Smooth muscle cell (in vitro differentiated cells): Measurements from ENCODE around the gene PLEKHF1. TPM values are rescaled to one million over a fixed set of nuclear protein-coding genes. Genes with fewer than 3 reads are reported as not detected.

Experiments
- DNase-seq: peaks from one replicate; lab custom pipeline; 2025; ENCODE audit not compliant: unreplicated experiment; lab: John Stamatoyannopoulos, UW
- H2AFZ ChIP-seq: fragments of 200-600 bp; sonication (generic); 2 replicates; pipeline ENCODE4 v1.6.0; 2016; ENCODE audit warnings: antibody characterized with exemption, low read depth, mild to moderate bottlenecking
- H3F3A ChIP-seq: fragments of 200-600 bp; sonication (generic); 2 replicates; pipeline ENCODE4 v1.6.0; 2017; ENCODE audit warnings: antibody characterized with exemption, low read depth
- H3K27ac ChIP-seq: fragments of 200-600 bp; sonication (generic); 2 replicates; pipeline ENCODE4 v1.5.1; 2016; ENCODE audit warnings: low read depth, mild to moderate bottlenecking
- H3K27me3 ChIP-seq: fragments of 200-600 bp; sonication (generic); 2 replicates; pipeline ENCODE4 v1.6.1; 2016; ENCODE audit warnings: low read depth, mild to moderate bottlenecking
- H3K36me3 ChIP-seq: fragments of 200-600 bp; sonication (generic); 2 replicates; pipeline ENCODE4 v1.5.1; 2016; ENCODE audit warnings: low read depth
- H3K4me1 ChIP-seq: fragments of 200-600 bp; sonication (generic); 2 replicates; pipeline ENCODE4 v1.5.1; 2016; ENCODE audit warnings: low read depth
- H3K4me2 ChIP-seq: fragments of 200-600 bp; sonication (generic); 2 replicates; pipeline ENCODE4 v1.6.0; 2016; ENCODE audit warnings: mild to moderate bottlenecking
- H3K4me3 ChIP-seq: fragments of 200-600 bp; sonication (generic); 2 replicates; pipeline ENCODE4 v1.5.1; 2016; ENCODE audit warnings: mild to moderate bottlenecking
- H3K79me2 ChIP-seq: fragments of 200-600 bp; sonication (generic); 2 replicates; pipeline ENCODE4 v1.6.0; 2016; ENCODE audit warnings: low read depth, mild to moderate bottlenecking
- H3K9ac ChIP-seq: fragments of 200-600 bp; sonication (generic); 2 replicates; pipeline ENCODE4 v1.6.0; 2016; ENCODE audit warnings: low read depth
- H3K9me3 ChIP-seq: fragments of 200-600 bp; sonication (generic); replicated peaks from 2 replicates; pipeline ENCODE4 v1.5.1; 2016; ENCODE audit warnings: low read depth
- H4K20me1 ChIP-seq: fragments of 200-600 bp; sonication (generic); 2 replicates; pipeline ENCODE4 v1.6.0; 2016; ENCODE audit warnings: low read depth
- WGBS: methylation state at CpG from one replicate; pipeline ENCODE4 v1.1.7; 2016; ENCODE audit warnings: low lambda C conversion rate; 5-methylcytosine and 5-hydroxymethylcytosine counted together
- polyA plus RNA-seq: library from polyadenylated mRNA; unstranded; fragments of >200 nt; fragmentation: Nextera tagmentation; extraction: Ambion mirVana; gene quantifications from 2 replicates; pipeline ENCODE4 v1.2.1, GENCODE V29; 2016
- total RNA-seq: library from RNA; depleted of rRNA; stranded (reverse); fragments of >200 nt; gene quantifications from 2 replicates; pipeline ENCODE4 v1.2.3, GENCODE V29; 2014
- TF ChIP-seq, protein P1 (sequence below): fragments of 200-600 bp; sonication (generic); IDR thresholded peaks from 2 replicates; pipeline ENCODE4 v1.5.1; 2017; ENCODE audit warnings: borderline replicate concordance, mild to moderate bottlenecking, antibody characterized with exemption; ENCODE audit not compliant: insufficient read depth, poor library complexity, severe bottlenecking

PLEKHF1 gene
- total and polyA plus RNA-seq, 2 experiments from 2014 or later: 2.2 to 4.0 TPM

DNA sequence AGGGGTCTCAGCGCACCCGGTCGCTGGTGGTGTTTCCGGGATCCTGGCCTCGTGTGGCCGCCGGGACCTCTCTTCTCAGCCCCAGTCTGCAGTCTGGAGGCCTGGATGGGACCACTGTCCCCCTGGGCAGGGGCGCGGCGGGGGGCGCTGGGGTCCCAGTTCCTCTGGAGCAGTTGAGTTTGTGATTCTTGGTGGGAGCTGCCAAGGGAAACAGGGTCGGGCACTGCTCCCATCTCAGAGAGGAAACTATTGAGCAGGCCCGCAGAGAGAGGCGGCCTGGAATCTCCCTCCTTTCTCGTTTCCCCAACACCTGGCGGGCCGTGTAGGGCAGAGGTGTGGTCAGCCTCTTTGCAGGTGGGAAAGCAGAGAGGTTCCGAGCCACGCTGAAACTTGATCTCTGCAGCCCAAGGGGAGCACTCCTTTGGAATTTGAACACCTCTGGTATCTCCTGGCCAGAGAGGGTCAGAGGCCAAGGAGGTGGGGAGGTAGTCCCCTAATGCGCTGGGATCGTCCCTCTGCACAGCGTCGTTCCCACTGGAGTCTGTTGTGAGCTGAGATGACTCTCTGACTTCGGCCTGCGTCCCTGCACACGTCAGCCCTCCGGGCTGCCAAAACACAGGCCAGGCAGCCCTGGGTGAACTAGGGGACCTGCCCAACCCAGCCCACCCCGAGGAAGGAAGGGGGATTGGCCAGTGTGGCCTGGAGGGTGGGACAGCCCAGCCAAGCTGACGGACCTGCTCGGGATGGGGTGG lies 741 bp downstream of the PLEKHF1 start:
- peaks cover 20% of the 10 kb centered on the region for H4K20me1 ChIP-seq
- H3F3A ChIP-seq: peaks cover 29% of the 10 kb centered on the region
- H3K9me3 ChIP-seq: no peaks in the 10 kb centered on the region
- DNase-seq: no peak
- peak overlapping the region; percentile 88 for H3K4me2 ChIP-seq
- H3K36me3 ChIP-seq: no peaks in the 10 kb centered on the region
- peaks cover 48% of the 10 kb centered on the region for H3K4me1 ChIP-seq
- TF ChIP-seq, protein P1, sequence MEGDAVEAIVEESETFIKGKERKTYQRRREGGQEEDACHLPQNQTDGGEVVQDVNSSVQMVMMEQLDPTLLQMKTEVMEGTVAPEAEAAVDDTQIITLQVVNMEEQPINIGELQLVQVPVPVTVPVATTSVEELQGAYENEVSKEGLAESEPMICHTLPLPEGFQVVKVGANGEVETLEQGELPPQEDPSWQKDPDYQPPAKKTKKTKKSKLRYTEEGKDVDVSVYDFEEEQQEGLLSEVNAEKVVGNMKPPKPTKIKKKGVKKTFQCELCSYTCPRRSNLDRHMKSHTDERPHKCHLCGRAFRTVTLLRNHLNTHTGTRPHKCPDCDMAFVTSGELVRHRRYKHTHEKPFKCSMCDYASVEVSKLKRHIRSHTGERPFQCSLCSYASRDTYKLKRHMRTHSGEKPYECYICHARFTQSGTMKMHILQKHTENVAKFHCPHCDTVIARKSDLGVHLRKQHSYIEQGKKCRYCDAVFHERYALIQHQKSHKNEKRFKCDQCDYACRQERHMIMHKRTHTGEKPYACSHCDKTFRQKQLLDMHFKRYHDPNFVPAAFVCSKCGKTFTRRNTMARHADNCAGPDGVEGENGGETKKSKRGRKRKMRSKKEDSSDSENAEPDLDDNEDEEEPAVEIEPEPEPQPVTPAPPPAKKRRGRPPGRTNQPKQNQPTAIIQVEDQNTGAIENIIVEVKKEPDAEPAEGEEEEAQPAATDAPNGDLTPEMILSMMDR: no peak
- peak overlapping the region; percentile 69 for H3K4me3 ChIP-seq
- H3K27me3 ChIP-seq: no peaks in the 10 kb centered on the region
- H3K27ac ChIP-seq: peak overlapping the region; percentile 17
- H3K79me2 ChIP-seq: peaks cover 3% of the 10 kb centered on the region
- 4% methylated on average over 23 of the region's 30 CpGs for WGBS
- peak overlapping the region; percentile 55 for H3K9ac ChIP-seq
- peak overlapping the region; percentile 82 for H2AFZ ChIP-seq

DNA sequence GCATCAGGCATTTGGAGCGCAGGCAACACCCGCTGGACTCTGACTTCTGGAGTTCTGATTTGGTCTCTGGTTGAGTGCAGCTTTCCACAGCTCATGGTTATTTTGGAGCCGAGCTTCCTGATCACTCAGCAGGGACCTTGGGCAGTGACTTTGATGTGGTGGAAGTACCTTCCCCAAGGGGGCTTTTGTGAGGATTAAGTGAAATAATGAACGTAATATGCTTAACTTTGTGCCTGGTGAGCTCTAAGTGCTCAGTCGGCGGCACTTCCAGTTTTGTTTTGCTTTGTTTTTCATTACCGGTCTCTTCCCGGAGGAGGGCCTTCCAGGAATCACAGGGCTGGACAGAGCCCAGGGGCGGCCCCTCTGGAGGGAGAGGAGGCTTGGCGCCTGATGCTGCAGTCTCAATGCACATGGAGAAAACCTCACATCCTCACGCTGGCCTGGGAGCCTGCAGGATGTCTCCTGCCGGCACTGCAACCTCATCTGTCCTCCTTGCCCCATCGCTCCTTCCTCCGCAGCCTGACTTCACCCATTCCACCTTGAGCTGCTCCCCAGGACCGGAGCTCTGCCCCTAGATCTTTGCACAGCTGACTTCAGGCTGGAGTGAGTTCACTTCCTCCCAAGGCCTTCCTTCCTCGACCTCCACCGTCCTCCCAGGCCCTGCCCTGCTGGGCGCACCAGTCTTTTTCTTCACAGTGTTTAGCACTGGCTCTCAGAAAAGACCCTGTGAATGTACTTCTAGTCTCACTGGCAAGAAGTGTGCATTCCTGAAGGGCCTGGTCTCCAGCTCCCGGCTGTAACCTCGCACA lies 1.5 kb downstream of the PLEKHF1 start:
- TF ChIP-seq, protein P1: no peak
- Histone ChIP-seq H3K9me3 (no peaks in the 10 kb centered on the region), H3K4me1 (peaks cover 44% of the 10 kb centered on the region), H3F3A (peaks cover 21% of the 10 kb centered on the region), H4K20me1 (peaks cover 27% of the 10 kb centered on the region), H3K36me3 (no peaks in the 10 kb centered on the region), H2AFZ (no peak overlapping the region), H3K27me3 (no peaks in the 10 kb centered on the region), H3K79me2 (peaks cover 3% of the 10 kb centered on the region), H3K4me3 (peak overlapping the region; percentile 69), H3K9ac (no peak overlapping the region), H3K4me2 (peak overlapping the region; percentile 88), H3K27ac (peak overlapping the region; percentile 17)
- DNase-seq: peak; percentile 41
- 28% methylated on average over 20 of the region's 20 CpGs for WGBS

DNA sequence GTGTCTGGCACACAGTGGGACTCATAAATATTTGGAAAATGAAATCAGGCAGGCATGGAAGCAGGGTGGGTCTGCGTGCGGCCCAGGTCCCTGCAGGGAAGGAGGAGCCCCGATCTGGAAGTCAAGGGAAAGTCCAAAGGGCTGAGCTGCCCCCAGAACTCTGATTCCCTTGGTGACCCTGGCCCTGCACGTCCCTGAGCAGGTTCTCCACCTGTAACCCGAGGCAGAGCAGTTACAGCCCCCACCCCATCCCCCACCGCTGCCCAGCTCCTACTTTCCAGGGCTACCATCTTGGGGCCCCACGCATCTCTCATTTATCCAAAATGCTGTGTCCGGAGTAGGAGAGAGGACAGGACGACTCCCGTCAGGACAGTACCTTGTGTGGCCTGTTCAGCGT lies 2.1 kb downstream of the PLEKHF1 start:
- Histone ChIP-seq H3K9ac (no peak overlapping the region), H3F3A (peaks cover 15% of the 10 kb centered on the region), H2AFZ (no peak overlapping the region), H3K4me2 (peak overlapping the region; percentile 88), H3K27ac (no peak overlapping the region), H3K79me2 (peaks cover 3% of the 10 kb centered on the region), H4K20me1 (peaks cover 33% of the 10 kb centered on the region), H3K27me3 (no peaks in the 10 kb centered on the region), H3K4me3 (no peak overlapping the region), H3K9me3 (no peaks in the 10 kb centered on the region), H3K4me1 (peaks cover 38% of the 10 kb centered on the region), H3K36me3 (no peaks in the 10 kb centered on the region)
- no peak for DNase-seq
- 93% methylated on average over 11 of the region's 11 CpGs for WGBS
- TF ChIP-seq, protein P1: no peak
